NT2/D1 (cell line): ENCODE measurements around the gene SERPINE2.

Experiments used
- DNase-seq: peaks from one replicate; pipeline ENCODE4 v3.0.0-alpha.2; 2011; ENCODE audit warnings: low read depth, low spot score
- H3K27me3 ChIP-seq: 2 replicates; pipeline ENCODE4 v1.6.0; 2011; ENCODE audit warnings: mild to moderate bottlenecking; ENCODE audit not compliant: insufficient read length, insufficient read depth
- H3K36me3 ChIP-seq: 2 replicates; pipeline ENCODE4 v1.6.1; 2011; ENCODE audit warnings: mild to moderate bottlenecking, low read length, mixed read lengths; ENCODE audit not compliant: insufficient read depth, insufficient read length
- H3K4me1 ChIP-seq: 2 replicates; pipeline ENCODE4 v1.5.1; 2011; ENCODE audit not compliant: insufficient read depth, insufficient read length
- H3K4me3 ChIP-seq: 2 replicates; pipeline ENCODE4 v1.5.1; 2011; ENCODE audit warnings: low read depth; ENCODE audit not compliant: insufficient read length
- H3K9ac ChIP-seq: 2 replicates; pipeline ENCODE4 v1.6.0; 2011; ENCODE audit warnings: low read depth; ENCODE audit not compliant: insufficient read length
- H3K9me3 ChIP-seq: 2 replicates; pipeline ENCODE4 v1.5.1; 2011; ENCODE audit warnings: mild to moderate bottlenecking, low read length; ENCODE audit not compliant: insufficient read depth
- SUZ12 ChIP-seq: IDR thresholded peaks from 2 replicates; pipeline ENCODE4 v1.6.1; 2011; ENCODE audit not compliant: insufficient read length, insufficient read depth; ENCODE audit errors: extremely low read depth
- YY1 ChIP-seq: IDR thresholded peaks from 2 replicates; pipeline ENCODE4 v1.6.1; 2011; ENCODE audit not compliant: insufficient read length, insufficient read depth
- ZNF274 ChIP-seq: IDR thresholded peaks from 2 replicates; pipeline ENCODE4 v1.6.1; 2011; ENCODE audit warnings: mild to moderate bottlenecking, low read depth, low read length

The SERPINE2 gene

GRCh38 chr2:223959688-223960087, 79.4 kb downstream of the SERPINE2 start:
- DNase-seq = no peak
- TF ChIP-seq ZNF274 (no peak), SUZ12 (no peak), YY1 (no peak)
- Histone ChIP-seq H3K36me3 (peaks cover 58% of the 10 kb centered on the region), H3K9ac (no peak overlapping the region), H3K27me3 (peaks cover 13% of the 10 kb centered on the region), H3K4me3 (no peak overlapping the region), H3K4me1 (no peaks in the 10 kb centered on the region), H3K9me3 (no peaks in the 10 kb centered on the region)

GRCh38 chr2:223957092-223957851, 81.8 kb downstream of the SERPINE2 start, which contains the start of gene MRPL44:
TSS of gene MRPL44 (plus strand) at chr2:223957463. CDS start at chr2:223957473, 10 bp downstream.
- TF ChIP-seq YY1 (peak; percentile 87), SUZ12 (no peak)
- Histone ChIP-seq H3K36me3 (peaks cover 40% of the 10 kb centered on the region), H3K9me3 (no peaks in the 10 kb centered on the region), H3K27me3 (peaks cover 13% of the 10 kb centered on the region), H3K4me3 (peak within 1 kb of the TSS; percentile 94), H3K9ac (peak within 1 kb of the TSS; percentile 98), H3K4me1 (no peaks in the 10 kb centered on the region)
- DNase-seq = peak; percentile 94

- Histone ChIP-seq H3K4me1 (no peaks in the 10 kb centered on the region), H3K4me3 (no peak overlapping the region), H3K36me3 (peaks cover 31% of the 10 kb centered on the region), H3K9ac (no peak overlapping the region), H3K9me3 (no peaks in the 10 kb centered on the region), H3K27me3 (peaks cover 13% of the 10 kb centered on the region)
- no peak for DNase-seq
- no peak for TF ChIP-seq YY1
- no peak for TF ChIP-seq ZNF274
- no peak for TF ChIP-seq SUZ12
Measured at GRCh38 chr2:223956300-223956699, 82.8 kb downstream of the SERPINE2 start.

- Histone ChIP-seq H3K4me1 (no peaks in the 10 kb centered on the region), H3K36me3 (peaks cover 12% of the 10 kb centered on the region), H3K4me3 (no peak overlapping the region), H3K9ac (no peak overlapping the region), H3K9me3 (no peaks in the 10 kb centered on the region), H3K27me3 (peaks cover 13% of the 10 kb centered on the region)
- DNase-seq = no peak
- TF ChIP-seq SUZ12 (no peak), ZNF274 (no peak), YY1 (no peak)
Measured at GRCh38 chr2:223954401-223954800, 84.7 kb downstream of the SERPINE2 start.

- Histone ChIP-seq H3K4me3 (no peak overlapping the region), H3K36me3 (no peaks in the 10 kb centered on the region), H3K9ac (no peak overlapping the region), H3K9me3 (no peaks in the 10 kb centered on the region), H3K27me3 (peaks cover 13% of the 10 kb centered on the region), H3K4me1 (no peaks in the 10 kb centered on the region)
- TF ChIP-seq ZNF274 (no peak), YY1 (no peak), SUZ12 (no peak)
- no peak for DNase-seq
Measured at GRCh38 chr2:223952280-223952968, 86.7 kb downstream of the SERPINE2 start.

GRCh38 chr2:223950448-223951347, 88.4 kb downstream of the SERPINE2 start:
- no peak for TF ChIP-seq SUZ12
- no peak for TF ChIP-seq YY1
- no peak for TF ChIP-seq ZNF274
- Histone ChIP-seq H3K27me3 (peaks cover 7% of the 10 kb centered on the region), H3K36me3 (no peaks in the 10 kb centered on the region), H3K4me1 (no peaks in the 10 kb centered on the region), H3K9me3 (no peaks in the 10 kb centered on the region), H3K9ac (no peak overlapping the region), H3K4me3 (no peak overlapping the region)
- no peak for DNase-seq
